GM18507 (cell line): Measurements from ENCODE around the gene TSPAN16.
"Not testable (repeated sequence)": the region's sequence is repeated elsewhere in the genome, so short reads cannot be mapped to it uniquely, and the experiment has no call there.

Experiments used
- DNase-seq: peaks from one replicate; pipeline ENCODE4 v3.0.0; 2011; ENCODE audit warnings: low read depth; ENCODE audit not compliant: insufficient read length; ENCODE audit errors: extremely low spot score
- FAIRE-seq: peaks from 2 replicates; lab custom pipeline; 2011; peaks lifted over from hg19 to GRCh38; lab: Jason Lieb, UNC

Gene TSPAN16

DNA sequence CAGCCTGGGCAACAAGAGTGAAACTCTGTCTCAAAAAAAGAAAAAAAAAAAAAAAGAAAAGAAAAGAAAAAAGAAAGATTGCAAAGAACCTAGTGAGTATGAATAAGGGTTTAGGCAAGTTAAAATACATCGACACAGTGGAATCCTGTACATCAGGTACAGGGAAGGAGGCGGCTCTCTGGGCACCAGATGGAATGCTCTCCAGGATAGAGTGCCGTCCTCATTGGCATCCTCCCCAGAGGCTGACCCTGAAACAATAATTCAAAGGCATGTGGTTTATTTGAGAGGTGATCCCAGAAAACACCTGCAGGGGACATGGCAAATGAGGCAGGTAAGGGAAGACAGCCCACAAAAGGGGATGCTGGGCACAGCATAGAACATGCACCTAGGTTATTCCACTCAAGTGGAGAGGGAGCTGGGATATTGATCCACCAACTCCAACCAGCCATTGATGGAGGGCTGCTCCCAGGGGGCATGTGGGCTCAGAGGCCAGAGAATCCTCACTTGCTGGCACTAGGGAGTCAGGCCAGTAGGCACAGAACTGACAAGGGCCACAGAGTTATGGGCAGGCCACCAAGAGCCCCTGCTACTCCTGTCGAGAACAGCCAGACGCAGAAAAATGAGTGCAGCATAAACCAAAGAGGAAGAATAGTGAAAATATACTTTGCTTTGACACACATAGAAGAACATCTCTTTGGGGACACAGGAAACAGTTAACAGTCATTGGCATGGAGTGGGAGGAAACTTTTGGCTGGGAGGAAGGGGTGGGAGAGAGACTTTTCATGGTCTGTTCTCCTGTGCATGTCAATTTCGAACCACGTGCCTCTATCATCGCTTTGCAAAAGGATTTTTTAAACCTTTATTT, 4.2 kb downstream of the TSPAN16 start:
- FAIRE-seq (no peak), DNase-seq (no peak)

DNA sequence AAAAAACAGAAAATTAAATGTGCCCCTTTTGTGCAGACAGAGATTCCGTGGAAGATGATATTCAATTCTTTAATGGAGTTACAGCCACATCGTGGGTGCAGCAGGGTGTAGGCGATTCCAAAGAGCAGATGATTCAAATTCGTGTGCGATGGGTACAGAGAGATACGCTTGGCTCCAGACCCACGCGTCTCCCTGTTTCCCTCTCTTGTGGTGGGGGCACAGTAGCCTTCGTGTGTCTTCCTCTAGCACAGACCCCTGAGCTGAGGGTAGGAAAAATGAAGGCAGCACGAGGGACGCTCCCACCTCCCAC, 4.8 kb downstream of the TSPAN16 start:
- DNase-seq = no peak
- no peak for FAIRE-seq

DNA sequence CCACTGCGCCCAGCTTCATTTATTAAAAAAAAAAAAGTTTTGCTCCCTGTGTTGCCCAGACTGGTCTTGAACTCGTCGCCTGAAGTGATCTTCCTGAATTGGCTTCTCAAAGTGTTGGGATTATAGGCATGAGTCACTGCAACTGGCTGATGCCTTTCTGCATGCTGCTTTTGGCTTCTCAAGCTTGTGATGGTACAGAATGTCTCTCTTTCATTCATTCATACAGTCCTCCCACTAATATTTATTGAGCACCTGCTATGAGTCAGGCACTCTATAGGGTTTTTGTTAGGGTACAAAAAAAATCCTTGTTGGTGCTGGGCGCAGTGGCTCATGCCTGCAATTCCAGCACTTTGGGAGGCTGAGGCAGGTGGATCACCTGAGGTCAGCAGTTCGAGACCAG, 9.0 kb downstream of the TSPAN16 start:
- no peak for FAIRE-seq

DNA sequence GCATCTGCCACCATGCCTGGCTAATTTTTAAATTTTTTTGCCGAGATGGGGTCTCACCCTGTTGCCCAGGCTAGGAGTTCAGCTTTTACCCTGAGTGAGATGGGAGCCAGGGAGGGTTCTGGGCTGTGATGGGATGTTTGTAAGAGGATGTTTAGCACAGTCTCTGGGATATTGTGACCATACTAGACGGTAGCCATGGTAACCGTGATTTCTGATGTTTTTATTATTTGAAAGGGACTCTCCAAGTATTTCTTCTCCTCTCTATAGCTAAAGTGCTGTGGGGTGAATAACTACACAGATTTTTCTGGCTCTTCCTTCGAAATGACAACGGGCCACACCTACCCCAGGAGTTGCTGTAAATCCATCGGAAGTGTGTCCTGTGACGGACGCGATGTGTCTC, 10.4 kb downstream of the TSPAN16 start:
- DNase-seq (no peak), FAIRE-seq (no peak)

More for the DNA sequence above, 9.0 kb downstream of the TSPAN16 start:
- no peak for DNase-seq

DNA sequence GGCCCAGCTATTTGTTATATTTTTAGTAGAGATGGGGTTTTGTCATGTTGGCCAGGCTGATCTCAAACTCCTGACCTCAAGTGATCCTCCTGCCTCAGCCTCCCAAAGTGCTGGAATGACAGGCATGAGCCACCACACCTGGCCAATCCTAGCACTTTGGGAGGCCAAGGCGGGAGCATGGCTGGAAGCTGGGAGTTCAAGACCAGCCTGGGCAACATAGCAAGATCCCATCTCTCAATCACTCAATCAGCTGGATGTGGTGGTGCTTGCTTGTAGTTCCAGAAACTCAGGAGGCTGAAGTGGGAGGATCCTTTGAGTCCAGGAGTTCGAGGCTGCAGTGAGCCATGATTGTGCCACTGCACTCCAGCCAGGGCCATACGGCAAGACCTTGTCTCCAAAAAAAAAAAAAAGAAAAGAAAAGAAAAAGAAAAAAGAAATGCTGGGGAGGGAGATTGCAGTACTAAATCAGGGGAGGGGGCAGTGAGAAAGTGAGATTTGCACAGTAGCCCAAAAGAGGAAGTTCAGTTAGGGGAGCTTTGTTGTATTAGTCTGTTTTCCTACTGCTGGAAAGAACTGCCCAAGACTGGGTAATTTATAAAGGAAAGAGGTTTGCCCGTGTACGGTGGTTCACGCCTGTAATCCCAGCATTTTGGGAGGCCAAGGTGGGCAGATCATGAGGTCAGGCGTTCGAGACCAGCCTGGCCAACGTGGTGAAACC, 24.5 kb downstream of the TSPAN16 start:
- not testable (repeated sequence) for DNase-seq, FAIRE-seq

DNA sequence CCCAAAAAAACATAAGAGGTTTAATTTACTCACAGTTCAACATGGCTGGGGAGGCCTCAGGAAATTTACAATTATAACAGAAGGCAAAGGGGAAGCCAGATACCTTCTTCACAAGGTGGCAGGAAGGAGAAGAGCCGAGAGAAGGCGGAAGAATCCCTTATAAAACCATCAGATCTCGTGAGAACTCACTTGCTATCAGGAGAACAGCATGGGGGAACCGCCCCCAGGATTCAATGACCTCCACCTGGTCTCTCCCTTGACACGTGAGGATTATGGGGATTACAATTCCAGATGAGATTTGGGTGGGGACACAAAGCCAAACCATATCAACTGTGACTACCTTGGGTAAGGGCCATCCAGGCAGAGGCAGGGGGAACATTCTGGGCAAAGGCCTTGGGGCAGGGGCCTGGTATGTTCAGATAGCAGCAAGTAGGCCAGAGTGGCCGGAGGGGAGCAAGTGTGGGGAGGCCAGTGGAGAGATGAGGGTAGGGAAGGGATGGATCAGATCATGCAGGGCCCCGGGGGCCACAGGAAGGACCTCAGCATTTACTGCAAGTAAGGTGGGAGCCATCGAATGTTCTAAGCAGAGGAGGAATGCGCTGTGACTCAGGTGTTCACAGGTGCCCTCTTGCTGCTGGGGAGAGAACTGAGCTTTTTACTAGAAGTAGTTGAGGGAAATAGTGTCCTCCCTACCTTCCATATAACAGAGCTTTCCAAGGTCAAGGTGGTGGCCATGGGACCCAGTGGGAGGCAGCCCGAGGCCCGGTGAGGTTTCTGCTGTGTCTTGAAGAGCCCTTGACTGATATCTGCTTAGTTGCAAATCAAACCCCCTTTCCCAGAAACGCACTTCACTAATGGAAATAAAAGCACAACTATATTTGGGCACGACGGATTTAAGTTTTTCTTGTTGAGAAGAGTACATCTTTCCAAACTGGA, 25.5 kb downstream of the TSPAN16 start:
- FAIRE-seq (no peak), DNase-seq (no peak)

DNA sequence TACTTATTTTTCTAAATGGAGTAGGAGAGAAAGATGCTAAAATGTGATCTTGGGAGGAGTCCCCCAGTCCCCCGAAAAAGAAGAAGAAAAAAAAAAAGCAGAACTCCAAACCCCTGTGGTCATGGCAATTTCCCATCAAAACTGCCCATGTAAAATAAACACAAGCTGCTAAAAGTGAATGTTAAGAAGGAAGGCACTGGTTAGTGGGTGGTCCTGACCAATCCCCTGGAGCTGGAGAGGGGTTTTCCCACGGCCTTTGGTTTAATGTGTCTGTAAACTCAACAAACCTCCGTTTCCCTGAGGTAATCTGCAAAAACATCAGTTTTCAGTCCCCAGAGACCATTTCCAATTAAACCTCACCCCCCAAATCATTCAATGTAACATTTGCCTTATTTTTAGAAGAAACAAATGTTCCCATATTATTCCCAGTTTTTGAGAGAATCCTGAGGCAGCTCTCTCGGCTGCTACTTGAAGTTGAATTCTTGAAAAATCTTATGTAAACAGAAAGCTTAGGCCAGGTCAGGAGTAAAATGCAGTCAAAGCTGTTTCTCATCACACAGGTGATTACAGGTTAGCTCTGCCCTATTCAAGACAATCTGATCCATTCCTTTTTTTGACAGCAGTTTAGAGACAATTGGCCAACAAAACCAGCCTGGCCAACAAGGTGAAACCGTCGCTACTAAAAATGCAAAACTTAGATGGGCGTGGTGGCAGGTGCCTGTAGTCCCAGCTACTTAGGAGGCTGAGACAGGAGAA, 26.5 kb downstream of the TSPAN16 start:
- DNase-seq = no peak

DNA sequence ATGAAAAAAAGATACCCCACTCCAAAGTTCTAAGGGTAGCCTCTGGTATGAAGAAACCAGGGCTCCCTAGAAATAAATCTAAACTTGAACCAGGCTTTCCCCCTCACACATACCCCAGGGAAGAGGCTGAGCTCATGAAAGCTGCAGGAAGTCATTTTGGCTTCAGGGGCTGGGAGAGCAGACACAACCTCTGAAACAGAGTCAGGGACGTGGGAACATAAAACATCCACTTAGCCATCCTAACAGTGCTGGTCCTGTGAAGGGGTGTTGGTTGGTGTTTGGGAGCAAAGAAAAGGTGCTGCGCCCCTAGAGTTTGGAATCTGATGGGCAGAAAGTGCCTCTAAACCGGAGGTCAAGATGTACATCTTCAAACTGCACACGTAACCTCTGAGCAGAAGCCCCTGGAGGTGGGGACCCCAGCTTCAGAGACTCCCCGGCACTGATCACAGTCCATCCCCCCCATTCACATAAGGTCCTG, 27.7 kb downstream of the TSPAN16 start:
- DNase-seq (no peak), FAIRE-seq (no peak)

More for the DNA sequence above, 26.5 kb downstream of the TSPAN16 start:
- FAIRE-seq = peak; percentile 12

DNA sequence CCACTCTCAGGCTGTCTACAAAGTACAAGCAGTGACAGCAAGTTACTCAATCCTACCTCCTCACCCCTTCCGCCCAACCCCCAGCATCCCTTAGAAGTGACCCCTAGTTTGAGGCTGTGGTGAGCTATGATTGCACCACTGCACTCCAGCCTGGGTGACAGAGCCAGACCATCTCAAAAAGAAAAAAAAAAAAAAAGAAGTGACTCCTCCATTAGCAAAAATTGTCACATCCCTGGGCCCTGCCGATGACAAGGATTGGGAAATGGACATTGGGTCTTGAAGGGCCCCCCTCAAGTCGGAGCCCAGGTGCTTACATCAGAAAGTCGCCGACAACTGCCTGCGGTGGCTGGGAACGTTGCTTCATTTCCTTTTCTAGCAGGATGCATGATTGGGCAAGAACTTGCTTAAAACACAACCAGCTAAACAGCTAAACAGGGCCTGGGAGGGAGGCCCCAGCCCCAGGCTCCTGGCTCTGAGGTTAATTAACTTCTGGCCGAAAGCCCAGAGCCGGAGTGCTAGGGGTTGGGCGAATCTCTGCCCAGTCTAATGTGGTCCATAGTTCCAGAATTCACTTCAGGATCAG, 28.2 kb downstream of the TSPAN16 start:
- FAIRE-seq (no peak), DNase-seq (no peak)

DNA sequence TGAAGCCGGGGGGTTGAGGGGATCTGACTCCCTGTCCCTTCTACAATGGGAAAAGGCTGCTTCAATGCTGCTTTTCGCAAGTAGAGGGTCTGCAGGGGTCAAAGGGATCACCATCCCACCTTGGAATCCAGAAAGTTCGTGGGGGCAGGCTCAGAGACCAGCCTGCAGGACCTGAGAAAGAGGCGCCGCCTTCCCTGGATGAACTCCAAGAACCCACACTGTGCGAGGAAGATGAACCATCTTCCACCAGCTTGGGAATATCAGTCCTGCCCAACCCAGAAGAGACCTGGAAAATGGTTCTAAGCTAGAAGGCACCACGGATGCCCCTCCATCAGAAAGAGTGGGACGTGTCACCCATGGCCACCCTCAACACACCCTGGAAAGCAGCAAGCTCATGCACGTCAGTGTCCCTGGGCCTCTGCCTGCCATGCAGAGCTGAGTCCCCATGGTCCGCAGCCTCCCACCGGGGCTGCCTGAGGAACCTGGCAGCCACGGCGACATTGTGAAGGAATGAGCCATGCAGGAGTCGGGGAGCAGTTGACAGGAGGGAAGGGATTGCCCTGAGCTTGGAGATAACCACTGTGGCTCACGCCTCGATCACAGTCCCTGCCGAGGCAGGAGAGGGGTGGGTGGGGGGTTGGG, 28.9 kb downstream of the TSPAN16 start:
- FAIRE-seq (no peak), DNase-seq (no peak)

DNA sequence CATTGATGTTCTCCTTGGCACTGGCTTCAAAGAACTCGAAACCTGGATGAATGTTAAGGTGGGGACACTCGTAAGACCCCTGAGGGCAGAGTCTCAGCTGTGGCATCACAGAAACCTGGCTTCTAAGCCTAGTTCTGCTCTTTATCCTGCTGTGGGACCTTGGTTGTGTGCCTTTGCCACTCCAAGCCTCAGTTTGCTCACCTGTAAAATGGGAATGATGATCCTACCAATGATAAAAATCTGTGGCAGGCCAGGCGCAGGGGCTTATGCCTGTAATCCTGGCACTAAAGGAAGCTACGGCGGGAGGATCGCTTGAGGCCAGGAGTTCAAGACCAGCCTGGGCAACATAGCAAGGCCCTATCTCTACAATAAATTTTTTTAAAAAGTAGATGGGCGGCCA, 29.6 kb downstream of the TSPAN16 start:
- DNase-seq = no peak
- FAIRE-seq = no peak

DNA sequence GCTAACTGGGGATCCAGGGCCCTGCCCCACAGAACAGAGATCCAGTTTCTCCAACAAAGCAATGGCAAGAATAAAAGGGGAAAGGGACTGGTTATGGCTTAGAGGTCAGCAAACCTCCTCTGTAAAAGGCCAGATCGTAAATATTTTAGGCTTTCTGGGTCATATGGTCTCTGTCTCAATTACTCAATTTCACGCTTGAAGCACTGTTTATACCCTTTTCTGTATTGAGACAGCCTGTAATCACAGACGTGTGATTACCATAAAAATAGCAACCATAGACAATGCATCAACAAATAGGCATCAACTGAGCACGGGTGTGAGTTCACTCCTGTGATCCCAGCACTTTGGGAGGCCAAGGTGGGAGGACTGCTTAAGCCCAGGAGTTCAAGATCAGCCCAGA, 34.2 kb downstream of the TSPAN16 start:
- DNase-seq (no peak), FAIRE-seq (no peak)

DNA sequence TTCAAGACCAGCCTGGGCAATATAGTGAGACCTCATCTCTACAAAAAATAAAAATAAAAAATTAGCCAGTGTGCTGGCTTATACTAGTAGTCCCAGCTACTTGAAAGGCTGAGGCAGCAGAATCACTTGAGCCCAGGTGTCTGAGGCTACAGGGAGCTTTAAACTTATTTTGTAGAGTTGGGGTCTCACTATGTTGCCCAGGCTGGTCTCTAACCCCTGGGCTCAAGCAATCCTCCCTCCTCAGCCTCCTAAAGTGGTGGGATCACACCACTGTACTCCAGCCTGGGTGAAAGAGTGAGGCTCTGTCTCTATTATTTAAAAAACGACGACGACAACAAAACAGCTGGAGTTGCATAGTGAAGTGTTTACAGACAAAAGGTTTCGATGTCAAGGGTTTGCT, 35.5 kb downstream of the TSPAN16 start:
- DNase-seq (no peak), FAIRE-seq (no peak)

DNA sequence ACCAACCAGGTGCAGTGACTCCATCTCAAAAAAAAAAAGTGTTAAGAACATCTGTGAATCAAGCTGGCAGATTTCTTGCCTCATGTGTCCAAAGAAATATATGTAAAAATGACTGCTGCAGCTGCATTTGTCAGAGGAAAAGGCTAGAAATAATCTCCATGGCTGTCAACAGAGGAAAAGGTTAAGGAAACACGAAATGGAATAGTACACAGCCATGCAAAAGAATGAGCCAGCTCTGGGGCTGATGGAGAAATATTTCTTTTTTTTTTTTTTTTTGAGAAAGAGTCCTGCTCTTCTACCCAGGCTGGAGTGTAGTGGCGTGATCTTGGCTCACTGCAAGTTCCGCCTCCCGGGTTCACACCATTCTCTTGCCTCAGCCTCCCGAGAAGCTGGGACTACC, 36.9 kb downstream of the TSPAN16 start:
- FAIRE-seq = no peak
- DNase-seq = no peak

DNA sequence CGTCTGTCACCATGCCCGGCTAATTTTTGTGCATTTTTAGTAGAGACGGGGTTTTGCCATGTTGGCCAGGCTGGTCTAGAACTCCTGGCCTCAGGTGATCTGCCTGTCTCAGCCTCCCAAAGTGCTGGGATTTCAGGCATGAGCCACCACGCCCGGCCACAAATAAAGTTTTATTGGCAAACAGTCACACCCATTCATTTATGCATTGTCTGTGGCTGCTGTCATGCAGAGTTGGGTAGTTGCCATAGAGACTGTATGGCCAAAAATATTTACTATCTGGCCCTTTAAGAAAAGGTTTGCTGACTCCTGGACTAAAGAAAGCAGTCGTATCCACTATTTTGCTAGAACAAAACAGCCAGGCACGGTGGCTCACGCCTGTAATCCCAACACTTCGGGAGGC, 37.9 kb downstream of the TSPAN16 start:
- FAIRE-seq, DNase-seq: not testable (repeated sequence)

DNA sequence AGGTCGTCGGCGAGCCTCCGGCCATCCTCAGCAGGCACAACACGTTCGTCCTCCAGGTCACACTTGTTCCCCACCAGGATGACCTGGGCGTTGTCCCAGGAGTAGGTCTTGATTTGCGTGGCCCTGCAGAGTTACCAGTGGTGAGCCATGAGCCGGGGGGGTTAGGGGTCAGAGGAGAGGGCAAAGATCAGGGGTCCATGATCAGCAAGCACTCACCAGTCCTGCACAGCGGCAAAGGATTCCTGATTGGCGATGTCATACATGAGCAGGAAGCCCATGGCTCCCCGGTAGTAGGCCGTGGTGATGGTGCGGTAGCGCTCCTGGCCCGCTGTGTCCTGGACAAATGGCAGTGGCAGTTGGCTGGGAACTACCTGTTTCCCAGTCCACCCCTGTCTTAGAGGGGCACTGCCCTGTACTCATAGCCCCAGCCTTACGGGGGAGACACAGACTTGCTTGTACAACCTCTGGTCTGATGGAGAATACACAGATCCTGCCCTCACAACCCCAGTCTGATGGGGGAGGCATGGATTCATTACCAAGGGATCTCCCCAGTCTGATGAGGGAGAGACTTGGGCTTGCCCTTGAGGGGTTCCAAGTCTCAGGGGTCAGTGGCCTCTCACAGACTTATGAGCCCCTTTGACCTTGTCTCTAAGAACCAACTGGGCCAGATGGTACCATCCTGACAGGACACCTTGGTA, 39.6 kb downstream of the TSPAN16 start:
- FAIRE-seq = no peak
- DNase-seq = no peak

DNA sequence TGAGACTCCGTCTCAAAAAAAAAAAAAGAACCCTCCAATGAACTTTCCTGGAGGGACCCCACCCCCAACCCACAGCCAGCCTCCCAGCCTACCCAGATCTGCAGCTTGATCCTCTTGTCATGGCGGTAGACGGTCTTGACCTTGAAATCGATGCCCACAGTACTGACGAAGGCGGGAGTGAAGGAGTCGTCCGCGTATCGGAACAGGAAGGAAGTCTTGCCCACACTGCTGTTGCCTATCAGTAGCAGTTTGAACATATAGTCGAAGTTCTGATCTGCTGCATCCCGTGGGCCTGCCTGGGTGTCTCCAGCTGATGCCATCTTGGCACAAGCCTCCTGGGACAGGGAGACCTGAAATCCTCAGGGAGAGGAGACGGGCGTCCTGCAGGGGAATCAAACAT, 41.1 kb downstream of the TSPAN16 start:
- DNase-seq (no peak), FAIRE-seq (no peak)

DNA sequence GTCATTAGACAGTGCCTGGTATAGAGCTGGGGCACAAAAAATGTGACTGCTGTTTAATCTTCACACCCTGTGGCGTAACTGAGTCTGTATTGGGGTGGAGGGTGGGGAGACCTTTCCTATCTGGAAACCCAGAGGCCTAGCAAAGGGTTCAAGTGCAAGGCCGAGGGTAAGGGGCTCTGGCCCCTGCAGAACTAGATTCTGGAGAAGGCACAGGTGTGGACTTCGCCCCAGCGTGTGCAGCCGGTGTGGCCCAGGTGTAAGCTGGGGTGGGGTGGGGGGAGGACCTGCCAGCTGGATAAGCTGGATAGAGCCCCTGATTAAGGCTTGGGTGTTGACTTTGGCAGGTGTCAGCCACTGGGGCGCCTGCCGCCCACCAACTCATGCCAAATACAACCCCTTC, 42.2 kb downstream of the TSPAN16 start:
- DNase-seq = no peak
- no peak for FAIRE-seq
